GM12873 (cell line): ENCODE data around the gene C18orf32.

Experiments
- CTCF ChIP-seq: IDR thresholded peaks from 2 replicates; pipeline ENCODE4 v1.5.1; 2012; ENCODE audit warnings: low read depth, mild to moderate bottlenecking, moderate library complexity, low read length, control low read depth; ENCODE audit not compliant: insufficient read depth; ENCODE audit errors: missing control alignments

Gene C18orf32

DNA sequence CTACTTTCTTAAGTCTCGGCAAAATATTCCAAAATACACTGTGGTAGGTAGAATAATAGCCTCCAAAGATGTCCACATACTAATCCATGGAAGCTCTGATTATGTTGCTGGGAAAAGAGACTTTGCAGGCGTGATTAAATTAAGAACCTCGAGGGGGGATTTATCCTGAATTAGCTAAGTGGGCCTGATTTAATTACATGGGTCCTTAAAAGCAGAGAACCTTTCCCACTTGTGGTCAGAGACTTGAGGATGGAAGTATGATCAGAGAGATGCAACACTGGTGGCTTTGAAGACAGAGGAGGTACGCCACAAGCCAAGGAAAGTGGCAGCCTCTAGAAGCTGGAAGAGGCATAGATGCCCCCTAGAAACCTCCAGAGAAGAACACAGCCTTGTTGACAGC, 29.4 kb downstream of the C18orf32 start:
- TF ChIP-seq CTCF = no peak

GRCh38 chr18:49456794-49457193, 30.2 kb downstream of the C18orf32 start:
- no peak for TF ChIP-seq CTCF

DNA sequence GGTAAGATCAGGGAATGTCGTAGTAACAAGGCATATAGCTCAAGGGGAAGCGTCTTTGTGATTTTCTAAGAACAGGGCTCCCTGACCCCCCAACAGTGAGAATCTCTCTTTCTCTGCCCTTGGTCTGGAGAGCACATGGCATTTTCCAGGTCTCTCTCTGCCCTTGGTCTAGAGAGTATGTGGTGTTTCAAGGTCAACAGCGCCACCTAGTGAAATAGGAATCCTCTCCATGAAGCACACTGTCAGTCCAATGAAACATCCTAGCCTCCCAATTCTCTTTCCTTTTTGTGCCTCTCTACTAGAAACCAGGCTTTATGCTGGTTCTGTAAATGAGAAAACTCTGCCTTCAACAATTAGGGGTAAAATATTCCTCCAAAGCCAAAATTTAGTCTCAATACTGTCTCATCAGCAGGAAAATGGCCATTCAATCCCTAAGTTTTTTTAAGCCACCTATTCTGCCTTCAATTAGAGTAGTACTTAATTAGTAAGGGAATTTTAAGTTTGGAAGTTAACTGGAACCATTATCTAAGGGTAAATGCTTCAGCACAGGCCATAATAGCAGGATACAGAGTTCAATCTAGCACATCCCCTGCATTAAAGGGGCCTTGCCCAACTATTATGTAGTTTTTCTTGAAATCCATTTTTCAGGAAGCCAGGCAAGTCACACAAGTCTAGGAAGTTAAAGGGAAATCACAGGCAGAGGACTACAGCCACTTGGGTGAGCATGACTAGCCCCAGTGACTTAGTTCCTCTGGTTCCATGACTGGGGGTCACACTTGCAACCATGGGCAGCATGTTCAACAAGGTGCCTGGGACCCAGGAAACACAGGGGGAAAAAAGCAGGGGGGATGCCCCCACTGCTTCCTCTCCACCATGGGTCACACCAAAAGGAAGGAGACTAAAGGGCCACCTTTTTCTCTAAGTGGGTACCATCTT, 39.0 kb downstream of the C18orf32 start:
- TF ChIP-seq CTCF = peak; percentile 69

DNA sequence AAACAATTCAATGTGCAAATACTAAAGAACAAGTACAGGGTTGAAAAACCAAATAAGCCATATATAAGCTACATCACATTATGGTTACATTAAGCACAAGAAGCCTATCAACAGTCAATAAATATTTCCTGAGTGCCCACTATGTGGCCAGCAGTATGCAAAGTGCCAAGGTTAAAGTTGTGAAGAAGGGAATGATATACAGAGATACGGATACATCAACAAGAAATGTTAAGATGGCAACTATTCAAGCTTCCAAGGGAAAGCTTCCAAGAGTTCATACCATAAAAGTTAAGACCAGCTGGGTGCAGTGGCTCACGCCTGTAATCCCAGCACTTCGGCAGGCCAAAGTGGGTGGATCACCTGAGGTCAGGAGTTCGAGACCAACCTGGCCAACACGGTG, 40.6 kb downstream of the C18orf32 start:
- TF ChIP-seq CTCF = no peak

- no peak for TF ChIP-seq CTCF
Observed at GRCh38 chr18:49444581-49444980, 42.5 kb downstream of the C18orf32 start.

GRCh38 chr18:49443837-49444236, 43.2 kb downstream of the C18orf32 start:
- TF ChIP-seq CTCF = no peak

DNA sequence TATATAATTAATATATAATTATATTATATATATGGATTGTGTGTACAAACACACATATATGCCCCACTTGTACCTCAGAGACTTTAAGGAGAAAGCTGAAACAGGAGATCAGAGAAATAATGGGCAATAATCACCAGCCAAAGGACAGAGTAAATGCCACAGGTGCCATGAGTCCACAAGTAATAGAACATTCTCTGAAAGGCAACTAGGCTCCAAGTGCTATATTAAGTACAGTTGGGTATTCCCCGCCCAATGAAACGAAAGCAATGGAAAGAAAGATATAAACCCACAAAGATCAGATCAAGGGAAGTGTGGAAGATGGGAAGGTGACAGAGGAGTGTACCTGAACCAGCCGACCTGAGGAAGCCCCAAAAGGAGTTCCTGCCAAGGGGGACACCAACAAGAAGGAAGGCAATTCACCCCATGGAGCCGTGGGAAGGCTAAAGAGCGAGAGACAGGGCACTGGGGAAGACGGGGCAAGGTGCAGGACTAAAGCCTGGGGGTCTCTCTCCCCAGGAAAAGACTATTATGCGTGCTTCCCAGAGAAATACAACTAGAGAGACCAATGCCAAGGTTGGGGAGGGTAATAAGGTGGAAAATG, 45.6 kb downstream of the C18orf32 start:
- no peak for TF ChIP-seq CTCF
